GM06990 (cell line): ENCODE measurements around the gene DHRS7.

Experiments used
- DNase-seq: peaks from one replicate; pipeline ENCODE4 v3.0.0-alpha.2; 2011; ENCODE audit not compliant: insufficient read length; ENCODE audit errors: extremely low read depth
- H3K27me3 ChIP-seq: replicated peaks from 2 replicates; pipeline ENCODE4 v1.6.0; 2011; ENCODE audit warnings: low read length; ENCODE audit not compliant: control insufficient read depth, insufficient read depth
- H3K36me3 ChIP-seq: 2 replicates; pipeline ENCODE4 v1.5.1; 2011; ENCODE audit warnings: low read length; ENCODE audit not compliant: control insufficient read depth, insufficient read depth
- H3K4me3 ChIP-seq: replicated peaks from 2 replicates; pipeline ENCODE4 v1.5.1; 2011; ENCODE audit warnings: low read depth, mild to moderate bottlenecking, control low read depth, low read length
- TF ChIP-seq, protein P1 (sequence below): IDR thresholded peaks from 2 replicates; pipeline ENCODE4 v1.5.1; 2011; ENCODE audit warnings: low read length, control low read depth, mild to moderate bottlenecking, inconsistent platforms; ENCODE audit not compliant: insufficient read depth, poor library complexity, severe bottlenecking

Gene DHRS7

DNA sequence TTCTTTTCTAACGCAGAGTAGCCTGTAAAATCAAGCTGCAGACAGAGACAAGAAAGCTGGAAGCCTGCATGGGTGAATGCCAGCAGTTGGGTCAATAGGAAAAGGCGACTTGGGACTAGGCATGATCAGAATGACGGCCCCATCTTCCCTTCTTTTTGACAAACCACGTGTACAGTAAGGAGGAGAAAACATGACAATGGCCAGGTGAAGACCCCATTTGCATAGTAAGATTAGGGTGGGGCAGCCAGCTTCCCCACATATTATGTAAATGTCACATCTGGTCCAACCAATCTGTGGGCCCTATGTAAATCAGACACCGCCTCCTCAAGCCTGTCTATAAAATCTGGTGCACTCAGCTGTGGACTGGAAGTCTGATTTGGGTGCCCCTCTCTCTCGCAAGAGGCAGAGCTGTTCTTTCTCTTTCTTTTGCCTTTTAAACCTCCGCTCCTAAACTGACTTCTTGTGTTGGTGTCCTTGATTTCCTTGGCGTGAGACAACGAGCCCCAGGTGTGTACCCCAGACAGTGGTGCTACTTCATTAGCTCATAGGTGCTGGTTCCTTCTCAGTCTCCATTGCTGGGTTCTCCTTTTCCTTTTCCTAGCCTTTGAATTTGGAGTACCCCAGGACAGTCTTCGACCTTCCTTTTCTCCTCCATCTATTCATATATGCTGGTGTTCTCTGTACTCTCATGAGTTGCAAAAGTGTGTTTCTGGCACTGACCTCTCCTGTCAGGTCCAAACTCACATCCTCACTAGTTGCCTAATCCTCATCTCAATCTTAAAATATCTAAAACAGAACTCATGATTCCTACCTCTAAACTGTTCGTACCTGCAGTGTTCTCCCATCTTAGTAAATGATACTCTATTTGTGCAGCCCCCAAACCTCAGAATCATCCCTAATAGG is 9.4 kb upstream of the DHRS7 start:
- H3K27me3 ChIP-seq, result no peaks in the 10 kb centered on the region
- DNase-seq, result no peak
- no peaks in the 10 kb centered on the region for H3K36me3 ChIP-seq
- TF ChIP-seq, protein P1, sequence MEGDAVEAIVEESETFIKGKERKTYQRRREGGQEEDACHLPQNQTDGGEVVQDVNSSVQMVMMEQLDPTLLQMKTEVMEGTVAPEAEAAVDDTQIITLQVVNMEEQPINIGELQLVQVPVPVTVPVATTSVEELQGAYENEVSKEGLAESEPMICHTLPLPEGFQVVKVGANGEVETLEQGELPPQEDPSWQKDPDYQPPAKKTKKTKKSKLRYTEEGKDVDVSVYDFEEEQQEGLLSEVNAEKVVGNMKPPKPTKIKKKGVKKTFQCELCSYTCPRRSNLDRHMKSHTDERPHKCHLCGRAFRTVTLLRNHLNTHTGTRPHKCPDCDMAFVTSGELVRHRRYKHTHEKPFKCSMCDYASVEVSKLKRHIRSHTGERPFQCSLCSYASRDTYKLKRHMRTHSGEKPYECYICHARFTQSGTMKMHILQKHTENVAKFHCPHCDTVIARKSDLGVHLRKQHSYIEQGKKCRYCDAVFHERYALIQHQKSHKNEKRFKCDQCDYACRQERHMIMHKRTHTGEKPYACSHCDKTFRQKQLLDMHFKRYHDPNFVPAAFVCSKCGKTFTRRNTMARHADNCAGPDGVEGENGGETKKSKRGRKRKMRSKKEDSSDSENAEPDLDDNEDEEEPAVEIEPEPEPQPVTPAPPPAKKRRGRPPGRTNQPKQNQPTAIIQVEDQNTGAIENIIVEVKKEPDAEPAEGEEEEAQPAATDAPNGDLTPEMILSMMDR, result no peak
- H3K4me3 ChIP-seq, result no peak overlapping the region

DNA sequence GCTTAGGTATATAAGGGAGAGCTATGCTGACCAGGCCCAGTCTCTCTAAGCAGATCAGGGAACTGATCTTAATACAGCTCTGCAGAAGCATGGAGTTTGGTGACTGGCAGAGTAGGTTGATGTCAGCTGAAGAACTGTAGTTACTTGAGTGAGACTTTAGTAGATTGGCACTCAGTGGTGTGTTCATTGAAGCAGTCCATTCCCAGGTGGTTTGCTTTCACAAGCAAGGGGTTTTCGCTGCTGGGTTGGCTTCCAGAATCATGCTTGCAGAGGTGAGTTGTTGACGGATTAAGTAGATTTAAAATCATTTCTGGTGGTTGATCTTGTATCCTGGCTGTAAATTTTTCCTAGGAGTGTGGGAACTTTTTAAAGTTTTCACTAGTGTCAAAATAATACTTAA is 6.5 kb upstream of the DHRS7 start:
- Histone ChIP-seq H3K36me3 (no peaks in the 10 kb centered on the region), H3K27me3 (no peaks in the 10 kb centered on the region), H3K4me3 (no peak overlapping the region)
- TF ChIP-seq, protein P1, result no peak
- no peak for DNase-seq

DNA sequence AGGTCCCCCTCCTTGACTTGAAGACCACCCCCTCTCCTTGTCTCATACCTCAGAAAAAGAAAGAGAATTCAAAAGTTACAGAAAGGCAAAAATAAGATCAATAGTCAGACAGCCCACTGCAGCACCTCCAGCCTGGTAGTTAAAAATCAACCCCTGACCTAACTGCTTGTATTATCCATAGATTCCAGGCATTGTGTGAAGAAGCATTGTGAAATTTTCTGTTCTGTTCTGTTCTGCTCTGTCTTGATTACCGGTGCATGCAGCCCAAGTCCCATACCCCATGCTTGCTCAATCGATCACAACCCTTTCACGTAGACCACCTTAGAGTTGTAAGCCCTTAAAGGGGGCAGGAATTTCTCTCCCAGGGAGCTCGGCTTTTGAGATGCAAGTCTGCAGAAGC is 5.8 kb upstream of the DHRS7 start:
- TF ChIP-seq, protein P1, result no peak
- Histone ChIP-seq H3K4me3 (no peak overlapping the region), H3K27me3 (no peaks in the 10 kb centered on the region), H3K36me3 (no peaks in the 10 kb centered on the region)
- no peak for DNase-seq

DNA sequence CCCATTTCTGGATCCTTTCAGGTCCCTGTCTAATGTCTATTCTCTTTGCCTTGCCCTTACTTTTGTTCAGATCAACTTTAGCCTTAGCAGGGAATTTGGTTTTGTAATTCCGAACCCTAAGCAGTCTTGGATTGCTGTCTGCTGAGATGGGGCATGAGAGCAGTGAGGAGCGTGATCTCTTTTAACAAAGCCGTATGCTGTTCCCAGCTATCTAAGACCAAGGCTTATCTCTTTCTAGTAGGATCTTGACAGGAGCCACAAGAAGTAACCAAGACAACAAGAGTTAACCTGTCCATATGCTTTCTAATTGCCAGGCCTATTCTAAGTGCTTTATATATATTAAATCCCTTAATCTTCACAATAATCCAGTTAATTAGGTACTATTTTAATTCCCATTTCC is 4.5 kb upstream of the DHRS7 start:
- Histone ChIP-seq H3K27me3 (no peaks in the 10 kb centered on the region), H3K4me3 (no peak overlapping the region), H3K36me3 (no peaks in the 10 kb centered on the region)
- TF ChIP-seq, protein P1, result no peak
- no peak for DNase-seq

DNA sequence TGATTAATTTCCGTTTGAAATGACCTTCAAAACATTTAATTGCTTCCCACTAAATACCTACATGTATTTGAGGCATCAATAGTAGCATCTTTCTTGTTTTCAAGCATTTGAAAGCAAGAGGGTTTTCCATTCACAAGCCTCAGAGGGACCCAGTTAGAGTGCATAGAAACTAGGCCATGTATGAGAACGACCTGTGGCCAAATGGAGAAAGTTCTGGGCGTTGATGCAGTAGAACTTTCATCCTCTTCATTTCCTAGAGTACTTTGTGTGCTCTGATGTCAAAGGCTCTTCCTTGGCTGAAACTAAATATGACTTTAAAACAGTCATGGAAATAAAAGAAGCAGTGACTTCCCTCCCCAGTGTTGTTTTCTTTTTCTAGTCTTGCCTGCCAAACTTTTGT is 944 bp upstream of the DHRS7 start:
- no peak overlapping the region for H3K4me3 ChIP-seq
- H3K36me3 ChIP-seq, result no peaks in the 10 kb centered on the region
- no peaks in the 10 kb centered on the region for H3K27me3 ChIP-seq
- TF ChIP-seq, protein P1, result no peak
- DNase-seq, result no peak
